ENCODE data around the gene CBFB. TPM values are rescaled to one million over a fixed set of nuclear protein-coding genes. Genes with fewer than 3 reads are reported as not detected.

Gene CBFB
- total and polyA plus RNA-seq, 11 donors = 11.3 to 53.6 (median 28.1) TPM

DNA sequence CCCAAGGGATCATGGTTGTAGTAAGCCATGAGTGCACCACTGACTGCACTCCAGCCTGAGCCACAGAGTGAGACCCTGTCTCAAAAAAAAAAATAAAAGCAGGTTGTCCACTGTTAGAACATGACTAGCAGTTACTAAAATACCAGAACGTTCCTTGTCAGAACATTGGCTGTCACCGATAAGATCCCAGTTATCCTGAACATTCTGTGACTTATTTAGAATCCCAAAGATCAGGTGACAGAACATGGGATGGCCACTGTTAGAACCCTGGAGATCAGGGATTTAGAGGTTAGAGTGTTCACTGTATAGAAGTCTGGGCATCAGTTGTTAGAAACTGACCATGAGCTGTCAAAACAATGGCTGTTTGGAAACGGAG is 32.0 kb upstream of the CBFB start:
- Histone ChIP-seq H3K9me3 (no peaks in the 10 kb centered on the region), H3K36me3 (no peaks in the 10 kb centered on the region), H3K27me3 (no peaks in the 10 kb centered on the region), H3K27ac (peak overlapping the region in 11 of 12 donors; percentile 36 to 83 (median 68)), H3K4me3 (no peak overlapping the region), H3K4me1 (peaks cover 0 to 35% (median 14%) of the 10 kb centered on the region in 12 donors)
- no peak for TF ChIP-seq POLR2A (IDR thresholded peaks at IDR 0.05)
- TF ChIP-seq, protein P1, sequence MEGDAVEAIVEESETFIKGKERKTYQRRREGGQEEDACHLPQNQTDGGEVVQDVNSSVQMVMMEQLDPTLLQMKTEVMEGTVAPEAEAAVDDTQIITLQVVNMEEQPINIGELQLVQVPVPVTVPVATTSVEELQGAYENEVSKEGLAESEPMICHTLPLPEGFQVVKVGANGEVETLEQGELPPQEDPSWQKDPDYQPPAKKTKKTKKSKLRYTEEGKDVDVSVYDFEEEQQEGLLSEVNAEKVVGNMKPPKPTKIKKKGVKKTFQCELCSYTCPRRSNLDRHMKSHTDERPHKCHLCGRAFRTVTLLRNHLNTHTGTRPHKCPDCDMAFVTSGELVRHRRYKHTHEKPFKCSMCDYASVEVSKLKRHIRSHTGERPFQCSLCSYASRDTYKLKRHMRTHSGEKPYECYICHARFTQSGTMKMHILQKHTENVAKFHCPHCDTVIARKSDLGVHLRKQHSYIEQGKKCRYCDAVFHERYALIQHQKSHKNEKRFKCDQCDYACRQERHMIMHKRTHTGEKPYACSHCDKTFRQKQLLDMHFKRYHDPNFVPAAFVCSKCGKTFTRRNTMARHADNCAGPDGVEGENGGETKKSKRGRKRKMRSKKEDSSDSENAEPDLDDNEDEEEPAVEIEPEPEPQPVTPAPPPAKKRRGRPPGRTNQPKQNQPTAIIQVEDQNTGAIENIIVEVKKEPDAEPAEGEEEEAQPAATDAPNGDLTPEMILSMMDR (IDR thresholded peaks at IDR 0.05) = no peak
- 35 to 47% (median 41%) methylated on average over 3 of the region's 3 CpGs for WGBS, 4 donors
- no peak for DNase-seq
- intact Hi-C loops (cut with DNase I) = no loop called here
- peak; percentile 50 to 75 (median 54) for ATAC-seq

DNA sequence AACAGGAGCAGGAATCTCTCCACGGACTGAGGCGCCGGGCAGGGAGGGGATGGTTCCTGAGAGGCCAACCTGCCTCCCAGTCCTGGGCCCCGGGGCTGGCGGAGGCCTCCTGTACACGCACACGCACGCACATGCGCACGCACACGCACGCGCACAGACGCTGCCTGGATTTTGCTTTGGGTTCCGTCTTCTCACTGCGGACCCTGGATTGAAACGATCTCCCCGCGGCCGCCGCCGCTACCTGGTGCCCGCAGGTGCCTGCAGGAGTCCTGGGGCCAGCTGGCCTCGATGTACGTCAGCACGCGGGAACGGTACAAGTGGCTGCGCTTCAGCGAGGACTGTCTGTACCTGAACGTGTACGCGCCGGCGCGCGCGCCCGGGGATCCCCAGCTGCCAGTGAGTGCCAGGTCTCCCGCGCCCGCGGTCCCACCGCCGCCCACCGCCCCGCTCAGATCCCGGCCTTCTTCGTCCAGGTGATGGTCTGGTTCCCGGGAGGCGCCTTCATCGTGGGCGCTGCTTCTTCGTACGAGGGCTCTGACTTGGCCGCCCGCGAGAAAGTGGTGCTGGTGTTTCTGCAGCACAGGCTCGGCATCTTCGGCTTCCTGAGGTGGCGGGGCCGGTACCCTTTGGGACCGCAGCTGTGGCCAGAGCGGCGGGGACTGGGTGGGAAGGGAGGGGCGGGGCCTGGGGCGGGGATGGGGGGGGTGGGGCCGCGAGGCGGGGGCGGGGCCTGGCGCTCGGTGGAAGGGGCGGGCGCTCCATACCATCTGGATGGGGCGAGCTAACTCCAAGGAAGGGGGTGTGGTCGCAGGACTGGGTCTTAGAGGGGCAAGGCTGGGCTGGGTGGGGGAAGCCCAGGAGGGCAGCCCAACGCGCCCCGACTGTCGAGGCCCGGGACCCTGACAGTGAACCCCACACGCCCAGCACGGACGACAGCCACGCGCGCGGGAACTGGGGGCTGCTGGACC is 28.3 kb upstream of the CBFB start:
- H3K27me3 ChIP-seq = peaks cover 0 to 8% (median 0%) of the 10 kb centered on the region in 9 donors
- H3K4me3 ChIP-seq = peak overlapping the region; percentile 22 to 65 (median 57)
- no peaks in the 10 kb centered on the region for H3K9me3 ChIP-seq
- TF ChIP-seq, protein P1 (IDR thresholded peaks at IDR 0.05) = no peak
- TF ChIP-seq POLR2A (IDR thresholded peaks at IDR 0.05) = peak in 1 of 2 donors; percentile 15
- intact Hi-C loops (cut with DNase I) = no loop called here
- H3K27ac ChIP-seq = peak overlapping the region in 4 of 12 donors; percentile 20 to 65 (median 49)
- no peaks in the 10 kb centered on the region for H3K36me3 ChIP-seq
- ATAC-seq (peak in 3 of 4 donors; percentile 22 to 45 (median 36)), DNase-seq (peak; percentile 35 to 77 (median 61))
- 3 to 13% (median 6%) methylated on average over 37 to 89 of the region's 89 CpGs for WGBS, 4 donors
- H3K4me1 ChIP-seq = peaks cover 0 to 35% (median 14%) of the 10 kb centered on the region in 12 donors

DNA sequence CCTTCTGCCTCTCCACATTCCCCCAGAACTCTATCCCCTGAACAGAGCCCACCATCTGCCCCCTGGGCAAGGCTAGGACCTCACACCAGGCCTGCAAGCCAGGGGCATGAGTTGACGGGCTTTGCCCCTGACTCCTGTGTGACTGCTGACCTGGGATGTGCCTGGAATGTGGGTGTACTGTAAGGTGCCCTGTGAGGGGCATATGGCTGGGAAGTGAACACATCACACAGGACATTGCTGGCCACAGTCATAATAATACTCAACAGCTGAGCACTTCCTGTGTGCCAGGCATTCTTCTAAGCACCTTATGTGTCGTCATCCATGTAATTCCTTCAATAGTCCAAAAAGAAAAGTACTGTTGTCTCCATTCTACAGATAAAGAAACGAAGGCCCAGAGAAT is 27.2 kb upstream of the CBFB start:
- Histone ChIP-seq H3K36me3 (no peaks in the 10 kb centered on the region), H3K4me3 (no peak overlapping the region), H3K4me1 (peaks cover 0 to 25% (median 13%) of the 10 kb centered on the region in 12 donors), H3K27ac (no peak overlapping the region), H3K27me3 (peaks cover 0 to 8% (median 0%) of the 10 kb centered on the region in 9 donors), H3K9me3 (no peaks in the 10 kb centered on the region)
- TF ChIP-seq, protein P1 (IDR thresholded peaks at IDR 0.05) = no peak
- no peak for TF ChIP-seq POLR2A (IDR thresholded peaks at IDR 0.05)
- 83 to 91% (median 88%) methylated on average over 3 of the region's 3 CpGs for WGBS, 4 donors
- DNase-seq (no peak), ATAC-seq (no peak)
- intact Hi-C loops (cut with DNase I) = no loop called here

DNA sequence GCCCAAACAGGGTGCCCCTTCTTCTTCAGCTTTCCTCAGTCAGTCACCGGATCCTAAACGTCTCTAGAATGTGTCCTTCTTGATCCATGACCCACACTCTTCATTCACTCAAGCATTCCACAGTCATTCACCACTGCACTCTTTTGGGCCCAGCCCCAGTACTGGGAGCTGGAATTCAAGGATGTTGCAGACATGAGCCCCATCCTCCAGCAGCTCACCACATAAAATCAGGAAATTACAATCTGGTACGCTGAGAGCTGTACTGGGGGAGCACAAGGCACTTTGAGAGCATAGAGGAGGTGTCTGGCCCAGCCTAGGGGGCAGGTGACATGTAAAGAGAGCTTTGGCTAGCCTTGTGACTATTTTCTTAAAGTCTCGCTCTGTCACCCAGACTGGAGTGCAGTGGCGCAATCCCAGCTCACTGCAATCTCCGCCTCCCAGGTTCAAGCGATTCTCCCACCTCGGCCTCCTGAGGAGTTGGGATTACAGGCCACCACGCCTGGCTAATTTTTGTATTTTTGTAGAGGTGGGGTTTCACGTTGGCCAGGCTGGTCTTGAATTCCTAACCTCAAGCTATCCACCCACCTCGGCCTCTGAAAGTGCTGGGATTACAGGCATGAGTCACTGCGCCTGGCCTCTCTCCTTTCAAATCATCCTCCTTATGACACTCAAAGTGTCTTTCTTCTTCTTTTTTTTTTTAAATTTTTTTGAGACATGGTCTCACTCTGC is 21.9 kb upstream of the CBFB start:
- H3K4me1 ChIP-seq = no peaks in the 10 kb centered on the region
- H3K36me3 ChIP-seq = no peaks in the 10 kb centered on the region
- 88 to 92% (median 89%) methylated on average over 12 of the region's 12 CpGs for WGBS, 4 donors
- no peak overlapping the region for H3K27ac ChIP-seq
- no peak overlapping the region for H3K4me3 ChIP-seq
- H3K9me3 ChIP-seq = no peaks in the 10 kb centered on the region
- ATAC-seq (no peak), DNase-seq (no peak)
- H3K27me3 ChIP-seq = peaks cover 0 to 7% (median 0%) of the 10 kb centered on the region in 9 donors
- TF ChIP-seq, protein P1 (IDR thresholded peaks at IDR 0.05) = no peak
- TF ChIP-seq POLR2A (IDR thresholded peaks at IDR 0.05) = no peak
- intact Hi-C loops (cut with DNase I) = no loop called here
